Globus pallidus (tissue), 1 donor: ENCODE data around the gene ATP9A.

Experiments used
- DNase-seq: peaks from one replicate; pipeline ENCODE4 v3.0.0-alpha.2; 2015; ENCODE audit warnings: low spot score

Gene ATP9A

GRCh38 chr20:51549474-51549873 lies 218.7 kb downstream of the ATP9A start:
- DNase-seq: no peak

DNA sequence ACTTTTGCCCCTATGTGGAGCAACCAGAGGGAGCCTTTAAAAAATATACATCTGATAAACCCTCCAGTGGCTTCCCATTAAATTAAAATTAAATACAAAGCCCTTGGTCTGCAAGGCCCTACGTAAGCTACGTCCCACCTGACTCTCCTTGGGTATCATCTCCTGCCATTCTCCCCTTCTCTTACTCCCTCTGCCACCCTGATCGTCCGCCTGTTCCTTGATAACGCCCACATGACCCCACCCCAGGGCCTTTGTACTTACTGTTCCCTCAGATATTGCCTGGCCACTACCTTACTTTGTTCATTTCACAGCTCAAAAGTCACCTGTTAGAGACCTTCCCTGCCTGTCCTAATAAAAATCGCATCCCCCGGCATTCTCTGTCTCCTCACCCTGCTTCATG lies 220.2 kb downstream of the ATP9A start:
- no peak for DNase-seq
